Activated naive CD8-positive, alpha-beta T cell treated with anti-CD3 and anti-CD28 coated beads for 36 hours (primary cell): ENCODE data around the gene ZIC1. TPM values are rescaled to one million over a fixed set of nuclear protein-coding genes. Genes with fewer than 3 reads are reported as not detected.

Experiments used
- DNase-seq: peaks from one replicate; pipeline ENCODE4 v3.0.0; 2021
- H3K27ac Mint-ChIP-seq: one replicate; pipeline ENCODE4 v1.8.0; 2022; ENCODE audit warnings: mild to moderate bottlenecking, moderate library complexity, mixed read lengths
- H3K27me3 Mint-ChIP-seq: one replicate; pipeline ENCODE4 v1.8.0; 2022; ENCODE audit warnings: mild to moderate bottlenecking, mixed read lengths
- H3K36me3 Mint-ChIP-seq: one replicate; pipeline ENCODE4 v1.8.0; 2021; ENCODE audit warnings: mild to moderate bottlenecking, mixed read lengths
- H3K4me1 Mint-ChIP-seq: one replicate; pipeline ENCODE4 v1.8.0; 2021; ENCODE audit warnings: mixed read lengths
- H3K4me3 Mint-ChIP-seq: one replicate; pipeline ENCODE4 v1.8.0; 2022; ENCODE audit warnings: mild to moderate bottlenecking, moderate library complexity, mixed read lengths
- H3K9me3 Mint-ChIP-seq: one replicate; pipeline ENCODE4 v1.8.0; 2022; ENCODE audit warnings: mixed read lengths
- total RNA-seq, 2 experiments: library from RNA; stranded (reverse); gene quantifications; one replicate each; pipeline ENCODE4 v1.2.3, GENCODE V29; 2021

The ZIC1 gene
- total RNA-seq, 2 experiments from 2014 or later: not detected

DNA sequence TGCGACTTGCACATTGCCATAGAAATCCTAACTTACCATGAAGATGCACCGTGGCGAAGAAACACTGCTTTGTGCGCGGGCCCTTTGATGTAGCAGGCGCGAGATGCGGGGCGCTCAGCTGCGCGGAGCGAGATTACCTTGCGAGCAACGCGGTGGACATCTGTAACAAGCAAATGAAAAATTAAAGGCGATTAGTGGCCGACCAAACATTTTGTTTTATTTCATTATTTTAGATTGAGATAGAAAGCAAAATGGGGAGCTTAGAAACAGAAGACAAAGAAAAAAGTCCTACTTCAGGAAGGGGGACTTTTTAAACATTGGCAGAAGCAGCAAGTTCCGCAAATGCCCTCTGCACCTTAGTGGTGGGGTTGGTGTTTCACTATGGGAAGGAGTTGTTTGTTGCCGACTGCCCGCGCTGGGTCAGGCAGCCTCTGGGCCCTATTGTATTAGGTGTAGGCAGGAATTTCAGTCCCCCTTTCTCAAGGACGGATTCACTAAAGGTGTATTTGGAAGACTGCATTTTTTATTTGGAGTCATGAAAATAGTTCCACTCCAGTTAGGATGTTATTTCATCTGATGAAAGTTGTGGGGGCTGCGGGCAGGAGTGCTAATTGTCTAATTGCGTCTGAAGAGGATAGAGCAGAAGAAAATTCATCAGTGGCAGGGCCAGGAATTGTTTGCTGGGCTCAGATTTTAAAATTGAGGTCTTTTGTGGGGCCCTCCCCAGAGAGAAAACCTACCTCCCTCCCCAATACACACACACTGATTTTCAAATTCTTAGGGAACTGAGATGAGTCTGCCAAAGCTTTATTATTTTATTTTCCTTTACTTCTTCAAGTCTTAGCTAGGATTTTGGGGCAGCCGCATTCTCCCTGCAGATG is 20.2 kb upstream of the ZIC1 start:
- H3K36me3 Mint-ChIP-seq: peaks cover 6% of the 10 kb centered on the region
- peaks cover 11% of the 10 kb centered on the region for H3K9me3 Mint-ChIP-seq
- DNase-seq: no peak
- peaks cover under 1% of the 10 kb centered on the region for H3K4me1 Mint-ChIP-seq
- no peak overlapping the region for H3K27ac Mint-ChIP-seq
- H3K27me3 Mint-ChIP-seq: peaks cover 98% of the 10 kb centered on the region
- H3K4me3 Mint-ChIP-seq: no peak overlapping the region

DNA sequence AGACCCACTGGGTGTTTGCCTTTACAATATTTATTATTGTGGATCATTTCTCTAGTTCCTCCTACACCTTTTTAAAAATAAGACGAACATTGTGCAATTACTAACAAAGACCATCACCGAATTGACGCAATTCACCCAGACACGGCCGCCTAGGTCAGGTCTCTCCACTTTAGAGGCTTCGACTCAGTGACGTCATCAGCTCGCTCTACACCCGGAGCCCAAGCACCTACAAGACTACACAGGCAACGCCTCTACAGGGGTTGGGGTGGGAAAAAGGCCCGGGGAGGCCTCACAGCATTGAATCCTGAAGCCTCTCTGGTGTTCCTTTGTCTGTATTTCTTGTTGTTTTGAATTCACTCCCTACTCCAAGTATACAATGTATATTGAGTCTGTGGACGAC is 19.4 kb upstream of the ZIC1 start:
- Mint-ChIP-seq H3K27me3 (peaks cover 98% of the 10 kb centered on the region), H3K27ac (no peak overlapping the region), H3K4me3 (no peak overlapping the region), H3K9me3 (peaks cover 11% of the 10 kb centered on the region), H3K36me3 (peaks cover 8% of the 10 kb centered on the region), H3K4me1 (peaks cover 2% of the 10 kb centered on the region)
- DNase-seq: no peak

DNA sequence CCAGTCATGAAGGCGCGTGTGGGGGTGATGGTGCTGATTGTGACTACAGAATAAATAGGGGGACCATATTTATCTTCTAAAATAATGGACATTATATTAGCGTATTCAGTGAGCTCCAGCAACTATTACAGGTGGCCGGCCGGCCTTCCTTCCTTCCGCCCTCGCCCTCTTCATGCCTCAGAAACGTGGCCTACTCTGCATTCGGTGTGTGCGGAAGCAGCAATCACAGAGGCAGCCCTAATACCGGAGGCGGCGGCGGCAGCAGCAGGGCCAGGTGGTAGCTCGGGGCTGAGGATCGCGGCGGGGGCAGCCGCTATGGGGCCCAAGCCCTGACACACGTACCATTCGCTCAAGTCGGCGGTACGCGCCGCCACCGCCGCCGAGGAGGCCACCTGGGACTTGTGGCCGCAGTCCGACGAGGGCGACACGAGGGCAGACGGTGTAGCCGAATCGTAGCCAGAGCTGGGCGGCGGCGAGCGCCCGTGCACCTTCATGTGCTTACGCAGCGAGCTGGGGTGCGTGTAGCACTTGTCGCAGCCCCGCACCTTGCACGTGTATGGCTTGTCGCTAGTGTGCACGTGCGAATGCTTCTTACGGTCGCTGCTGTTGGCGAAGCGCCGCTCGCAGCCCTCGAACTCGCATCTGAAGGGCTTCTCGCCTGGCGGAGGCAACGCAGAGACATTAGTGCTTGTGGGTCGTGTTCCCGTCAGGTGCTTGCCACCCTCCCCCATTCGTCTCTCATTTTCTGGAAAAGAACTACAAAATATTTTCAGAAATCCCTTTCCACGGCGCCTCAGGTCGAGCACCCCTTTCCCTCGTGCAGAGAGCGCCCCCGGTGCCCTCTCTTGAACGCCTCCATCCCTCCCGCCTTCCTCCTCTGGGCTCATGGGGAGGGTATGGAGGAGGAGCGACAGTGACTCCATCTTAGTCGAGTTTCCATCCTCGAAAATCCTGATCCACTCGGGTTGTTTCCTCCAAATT is 18.3 kb upstream of the ZIC1 start:
- Mint-ChIP-seq H3K4me1 (peaks cover 2% of the 10 kb centered on the region), H3K27me3 (peaks cover 98% of the 10 kb centered on the region)

DNA sequence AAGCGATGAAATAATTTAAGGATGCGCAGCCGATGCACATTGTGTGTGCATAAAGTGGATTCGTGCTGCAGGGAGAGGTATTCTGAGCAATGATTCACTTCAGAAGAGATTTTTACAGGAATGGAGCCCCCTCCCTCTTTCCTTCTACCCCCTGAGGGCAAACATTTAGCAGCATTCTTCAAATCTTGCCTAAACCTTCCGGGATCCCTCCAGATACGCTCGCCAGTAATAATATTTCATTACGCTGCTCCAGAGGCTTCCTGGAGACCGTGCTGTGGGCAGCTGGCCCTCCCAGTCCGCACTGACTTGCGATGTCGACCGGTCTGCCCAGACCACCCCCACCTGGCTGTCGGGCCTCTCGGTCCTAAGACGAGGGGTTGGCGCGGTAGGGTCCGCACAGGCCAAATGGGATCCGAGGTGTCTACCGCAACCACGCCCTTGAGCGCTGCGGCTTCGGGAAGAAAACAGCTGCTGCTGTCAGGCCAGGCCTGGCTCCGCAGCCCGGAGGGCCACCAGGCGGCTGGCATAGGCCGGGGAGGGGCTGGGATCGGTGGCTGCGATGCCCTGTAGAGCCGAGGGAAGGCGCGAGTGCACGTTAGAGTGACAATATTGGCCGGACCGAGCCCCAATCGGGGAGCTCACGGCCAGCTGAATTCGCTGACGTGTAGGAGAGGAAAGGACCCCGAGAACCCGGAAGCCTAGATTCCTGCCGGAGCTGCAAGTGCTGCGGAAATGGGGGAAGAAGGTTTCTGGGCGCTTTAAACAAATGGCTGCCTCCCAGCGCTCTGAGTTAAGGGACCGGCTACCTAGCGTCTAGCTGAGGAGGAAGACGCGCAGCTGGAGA is 17.2 kb upstream of the ZIC1 start:
- H3K27me3 Mint-ChIP-seq: peaks cover 95% of the 10 kb centered on the region
- no peak overlapping the region for H3K4me3 Mint-ChIP-seq

More for the DNA sequence above, 18.3 kb upstream of the ZIC1 start:
- peak overlapping the region; percentile 45 for H3K27ac Mint-ChIP-seq
- no peak overlapping the region for H3K4me3 Mint-ChIP-seq
- H3K9me3 Mint-ChIP-seq: peaks cover 11% of the 10 kb centered on the region
- DNase-seq: no peak
- H3K36me3 Mint-ChIP-seq: peaks cover 8% of the 10 kb centered on the region

DNA sequence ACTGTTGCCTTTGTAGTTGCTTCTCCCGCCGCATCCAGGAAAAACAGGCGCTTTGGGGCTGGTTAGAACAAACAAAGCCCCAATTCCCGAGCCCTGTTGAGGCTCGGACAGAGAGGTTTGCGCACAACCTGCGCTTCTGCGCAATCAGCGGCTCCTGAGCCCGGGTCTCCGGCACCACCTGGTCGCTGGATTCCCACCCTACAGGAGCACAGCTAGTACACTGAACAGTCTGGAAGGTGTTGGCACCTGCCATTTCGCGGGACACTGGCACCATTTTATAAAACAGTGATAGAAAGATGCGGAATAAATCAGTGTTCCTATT is 16.6 kb upstream of the ZIC1 start:
- Mint-ChIP-seq H3K4me3 (no peak overlapping the region), H3K4me1 (peaks cover 2% of the 10 kb centered on the region), H3K27ac (no peak overlapping the region), H3K27me3 (peaks cover 95% of the 10 kb centered on the region), H3K9me3 (peaks cover 11% of the 10 kb centered on the region), H3K36me3 (peaks cover 11% of the 10 kb centered on the region)
- DNase-seq: no peak

More for the DNA sequence above, 17.2 kb upstream of the ZIC1 start:
- peaks cover 11% of the 10 kb centered on the region for H3K9me3 Mint-ChIP-seq
- H3K4me1 Mint-ChIP-seq: peaks cover 2% of the 10 kb centered on the region
- DNase-seq: no peak
- no peak overlapping the region for H3K27ac Mint-ChIP-seq
- H3K36me3 Mint-ChIP-seq: peaks cover 9% of the 10 kb centered on the region

DNA sequence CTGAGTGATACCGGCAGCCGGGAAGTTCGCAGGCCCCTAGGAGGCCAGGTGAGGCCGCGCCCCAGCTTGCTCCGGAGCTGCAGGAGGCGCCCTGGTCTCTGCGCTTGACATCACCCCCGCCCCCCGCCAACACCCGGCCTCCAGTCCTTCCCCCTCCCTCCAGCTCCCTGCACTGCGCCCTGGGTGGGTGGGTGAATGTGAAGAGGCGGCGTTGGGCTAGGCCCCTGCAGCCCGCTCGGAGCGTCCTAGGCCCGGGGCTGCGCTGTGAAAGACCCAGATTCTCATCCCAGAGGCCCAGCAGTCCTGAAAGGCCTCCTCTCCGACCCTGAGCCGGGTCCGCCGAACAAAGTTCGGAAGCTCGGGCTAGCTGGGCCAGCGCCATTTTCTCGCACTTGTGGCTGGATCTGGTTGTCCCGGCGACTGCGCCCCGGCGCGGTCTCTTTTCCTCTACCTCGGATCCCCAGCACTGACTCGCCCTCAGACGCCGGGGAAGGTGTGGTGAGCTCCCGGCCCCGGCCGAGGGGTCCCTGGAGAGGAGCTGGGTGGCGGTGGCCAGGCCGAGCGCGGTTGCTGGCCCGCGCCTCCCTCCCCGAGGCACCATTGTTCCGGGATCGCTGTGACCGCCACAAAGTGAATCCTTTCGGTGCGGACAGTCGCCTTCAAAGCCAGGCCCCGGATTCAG is 15.8 kb upstream of the ZIC1 start:
- Mint-ChIP-seq H3K36me3 (peaks cover 11% of the 10 kb centered on the region), H3K27me3 (peaks cover 95% of the 10 kb centered on the region), H3K4me3 (no peak overlapping the region), H3K27ac (no peak overlapping the region), H3K9me3 (peaks cover 9% of the 10 kb centered on the region), H3K4me1 (peaks cover 4% of the 10 kb centered on the region)
- no peak for DNase-seq

DNA sequence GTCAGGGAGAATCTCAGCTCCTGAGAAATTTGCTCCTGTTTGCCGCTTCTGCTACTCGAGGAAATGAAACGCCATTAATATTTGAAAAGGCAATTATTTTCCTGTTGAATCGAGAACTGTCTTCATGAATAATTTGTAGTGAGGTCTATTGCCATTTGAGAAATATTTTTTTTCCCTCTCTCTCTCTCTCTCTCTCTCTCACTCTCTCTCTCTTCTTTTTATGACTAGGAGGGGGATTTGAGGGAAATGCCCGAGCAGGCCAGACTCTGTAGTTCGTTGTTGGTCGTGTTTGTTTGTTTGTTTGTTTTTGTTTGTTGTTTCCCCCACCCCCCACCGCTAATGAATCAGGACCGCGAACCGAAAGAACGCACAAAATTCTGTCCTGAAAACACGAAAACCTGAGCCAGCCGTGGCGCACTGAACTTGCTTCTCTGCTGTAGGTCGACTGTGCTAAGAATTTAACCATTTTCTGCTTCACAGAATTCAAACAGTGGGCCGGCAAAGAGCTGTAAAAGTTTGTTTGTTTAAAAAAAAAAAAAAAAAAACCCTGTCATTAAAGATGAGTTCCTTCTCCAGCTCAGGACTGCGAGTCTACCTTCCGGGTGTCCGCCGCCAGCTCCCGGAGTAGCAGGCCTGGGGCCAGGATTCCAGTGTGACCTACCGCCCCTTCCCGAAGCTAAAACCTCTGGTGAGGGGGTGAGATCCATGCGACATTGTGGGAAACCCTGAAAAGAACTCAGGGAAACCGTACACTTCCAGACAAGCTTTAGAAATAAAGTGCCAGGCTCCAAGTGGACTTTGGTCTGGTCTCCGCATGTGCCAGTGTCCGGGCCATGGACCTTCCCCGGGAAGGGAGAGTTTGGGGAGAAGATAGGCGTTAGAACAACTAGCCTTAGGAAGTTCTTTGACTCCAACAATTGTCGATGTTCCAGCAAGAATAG is 15.0 kb upstream of the ZIC1 start:
- peaks cover 9% of the 10 kb centered on the region for H3K9me3 Mint-ChIP-seq
- H3K4me3 Mint-ChIP-seq: peak overlapping the region; percentile 32
- H3K4me1 Mint-ChIP-seq: peaks cover 4% of the 10 kb centered on the region
- H3K27ac Mint-ChIP-seq: no peak overlapping the region
- H3K27me3 Mint-ChIP-seq: peaks cover 94% of the 10 kb centered on the region
- H3K36me3 Mint-ChIP-seq: peaks cover 11% of the 10 kb centered on the region
- no peak for DNase-seq

DNA sequence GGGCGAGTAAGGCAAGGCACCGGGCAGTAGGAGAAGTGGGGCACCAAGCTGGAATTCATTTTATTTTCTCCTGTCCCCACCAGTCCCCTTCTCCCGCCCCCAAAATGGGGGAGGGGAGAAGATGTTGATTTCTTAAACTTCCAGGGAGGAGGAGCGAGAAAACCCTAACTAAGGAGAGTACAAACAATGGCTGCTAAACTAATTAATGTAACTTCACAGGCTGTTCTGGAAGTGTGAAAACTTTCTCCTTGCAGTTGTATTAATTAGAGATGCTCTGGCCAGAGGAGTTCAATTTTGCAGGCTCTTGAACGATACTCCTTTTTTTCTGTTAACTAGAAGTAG is 14.3 kb upstream of the ZIC1 start:
- no peak for DNase-seq
- peaks cover 4% of the 10 kb centered on the region for H3K4me1 Mint-ChIP-seq

DNA sequence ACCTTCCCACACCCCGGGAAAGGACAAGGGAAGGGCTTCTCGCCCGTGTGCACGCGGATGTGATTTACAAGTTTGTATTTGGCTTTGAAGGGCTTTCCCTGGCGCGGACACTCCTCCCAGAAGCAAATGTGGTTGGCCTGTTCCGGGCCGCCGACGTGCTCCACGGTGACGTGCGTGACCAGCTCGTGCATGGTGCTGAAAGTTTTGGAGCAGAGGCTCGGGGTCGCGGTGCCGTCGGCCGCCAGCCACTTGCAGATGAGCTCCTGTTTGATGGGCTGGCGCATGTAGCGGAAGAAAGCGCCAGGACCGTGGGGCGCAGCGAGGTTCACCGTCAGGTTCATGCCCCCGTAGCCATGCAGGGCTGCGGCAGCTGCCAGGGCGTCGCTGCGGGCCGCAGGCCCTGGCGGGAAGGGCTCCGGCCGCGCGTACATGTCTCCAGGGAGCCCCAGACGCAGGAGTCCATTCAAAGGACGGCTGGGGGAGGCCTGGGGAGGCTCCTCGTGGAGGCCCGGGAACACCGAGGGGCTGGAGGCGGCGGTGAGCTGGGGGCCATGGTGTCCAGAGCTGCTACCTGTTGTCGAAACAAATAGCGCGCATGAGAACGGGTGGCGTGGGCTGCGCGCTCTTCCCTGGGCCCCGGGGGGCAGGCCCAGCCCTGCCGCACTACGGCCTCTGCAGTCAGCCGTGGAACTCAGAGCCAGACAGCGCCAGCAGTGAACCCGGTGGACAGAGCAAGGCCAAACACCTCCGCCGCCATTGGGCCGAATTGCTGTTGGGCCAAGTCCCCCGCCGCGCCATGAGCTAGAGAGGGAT is 13.1 kb upstream of the ZIC1 start:
- Mint-ChIP-seq H3K27ac (no peak overlapping the region), H3K27me3 (peaks cover 88% of the 10 kb centered on the region), H3K9me3 (peaks cover 4% of the 10 kb centered on the region), H3K36me3 (peaks cover 9% of the 10 kb centered on the region), H3K4me1 (peaks cover 4% of the 10 kb centered on the region), H3K4me3 (no peak overlapping the region)
- no peak for DNase-seq

More for the DNA sequence above, 14.3 kb upstream of the ZIC1 start:
- H3K36me3 Mint-ChIP-seq: peaks cover 11% of the 10 kb centered on the region
- H3K9me3 Mint-ChIP-seq: peaks cover 5% of the 10 kb centered on the region
- peaks cover 94% of the 10 kb centered on the region for H3K27me3 Mint-ChIP-seq
- H3K27ac Mint-ChIP-seq: no peak overlapping the region
- no peak overlapping the region for H3K4me3 Mint-ChIP-seq

DNA sequence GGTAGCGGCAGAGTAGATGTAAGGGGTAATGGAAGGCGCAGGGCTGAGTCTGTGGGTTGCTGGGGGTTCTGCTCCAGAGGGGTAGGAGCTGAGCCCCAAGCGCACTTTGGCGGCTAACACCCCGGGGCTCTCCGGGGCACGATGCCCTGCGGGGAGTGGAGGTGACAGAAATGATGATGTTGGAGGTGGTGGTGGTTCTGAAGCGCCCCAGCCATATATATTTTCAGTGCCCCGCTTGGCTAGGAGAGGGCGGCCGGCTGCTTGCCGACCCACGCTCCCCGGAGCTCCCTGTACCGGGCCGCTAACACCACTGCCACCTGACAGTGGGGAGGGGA is 12.5 kb upstream of the ZIC1 start:
- DNase-seq: no peak
- H3K4me1 Mint-ChIP-seq: peaks cover 4% of the 10 kb centered on the region
- H3K27me3 Mint-ChIP-seq: peaks cover 88% of the 10 kb centered on the region
- peaks cover 6% of the 10 kb centered on the region for H3K36me3 Mint-ChIP-seq
- H3K4me3 Mint-ChIP-seq: no peak overlapping the region
- H3K27ac Mint-ChIP-seq: no peak overlapping the region
- H3K9me3 Mint-ChIP-seq: no peaks in the 10 kb centered on the region

DNA sequence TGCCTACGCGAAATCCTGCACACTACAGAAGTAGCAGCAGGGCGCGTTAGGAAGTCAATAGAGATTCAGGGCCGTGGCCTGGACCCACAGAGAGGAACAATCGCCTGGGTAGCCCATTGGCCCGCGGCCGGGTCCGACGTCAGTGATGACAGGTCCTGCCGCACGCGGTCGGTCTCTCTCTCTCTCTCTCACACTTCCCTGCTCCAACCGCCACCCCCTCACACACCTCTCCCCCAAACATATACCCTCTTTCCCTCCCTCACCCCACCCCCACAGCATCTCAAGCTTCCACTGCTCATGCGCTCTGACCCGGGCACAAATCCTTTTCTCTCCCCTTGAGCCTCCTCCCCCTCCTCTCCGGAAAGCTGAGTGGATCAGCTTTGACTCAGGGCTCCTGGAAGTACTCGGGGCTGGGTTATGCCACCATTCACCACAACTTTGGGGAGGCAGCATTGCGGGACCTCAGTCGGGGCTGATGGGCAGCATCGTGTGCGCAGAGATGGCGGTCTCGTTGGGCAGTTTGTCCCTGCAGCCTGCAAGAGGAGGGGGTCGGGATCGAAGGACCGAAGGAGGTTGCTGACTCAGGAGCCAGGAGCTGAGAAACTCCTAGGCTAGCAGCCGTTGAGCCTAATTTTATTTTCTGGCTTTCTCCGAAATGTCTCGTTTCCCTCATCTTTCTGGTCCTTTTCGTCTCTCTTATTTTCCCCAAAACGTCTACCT is 11.8 kb upstream of the ZIC1 start:
- peaks cover 4% of the 10 kb centered on the region for H3K4me1 Mint-ChIP-seq
- H3K27me3 Mint-ChIP-seq: peaks cover 86% of the 10 kb centered on the region
- no peak overlapping the region for H3K4me3 Mint-ChIP-seq
- H3K27ac Mint-ChIP-seq: no peak overlapping the region
- H3K36me3 Mint-ChIP-seq: peaks cover 6% of the 10 kb centered on the region
- DNase-seq: no peak
- H3K9me3 Mint-ChIP-seq: peaks cover 1% of the 10 kb centered on the region
